ENCODE results near the gene TPH2.
A peak's percentile ranks its signal among the peaks of the same experiment; 100 is the strongest.

The TPH2 gene

DNA sequence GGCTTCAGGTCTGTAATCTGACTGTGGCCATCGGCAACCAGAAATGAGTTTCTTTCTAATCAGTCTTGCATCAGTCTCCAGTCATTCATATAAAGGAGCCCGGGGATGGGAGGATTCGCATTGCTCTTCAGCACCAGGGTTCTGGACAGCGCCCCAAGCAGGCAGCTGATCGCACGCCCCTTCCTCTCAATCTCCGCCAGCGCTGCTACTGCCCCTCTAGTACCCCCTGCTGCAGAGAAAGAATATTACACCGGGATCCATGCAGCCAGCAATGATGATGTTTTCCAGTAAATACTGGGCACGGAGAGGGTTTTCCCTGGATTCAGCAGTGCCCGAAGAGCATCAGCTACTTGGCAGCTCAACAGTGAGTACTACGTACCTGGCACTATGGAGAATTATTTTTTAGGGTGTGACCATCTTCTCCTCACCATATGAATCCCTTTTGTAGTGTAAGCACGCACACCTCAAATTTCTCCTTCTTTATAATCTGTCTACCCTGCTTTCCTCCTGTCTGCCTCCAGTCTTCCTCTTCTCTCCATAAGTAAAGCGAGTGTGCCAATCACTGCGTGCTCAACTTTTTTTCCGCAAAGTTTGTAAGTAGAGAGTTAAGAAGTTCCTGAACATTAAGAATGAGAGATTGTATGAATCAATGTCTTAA lies at the start of gene TPH2:
Gene TPH2 (plus strand): TSS at position 118 of the 658 bp plus-strand sequence. CDS start 142 bp downstream, at position 260.
- no peak within 1 kb of the TSS for H3K27ac Mint-ChIP-seq

DNA sequence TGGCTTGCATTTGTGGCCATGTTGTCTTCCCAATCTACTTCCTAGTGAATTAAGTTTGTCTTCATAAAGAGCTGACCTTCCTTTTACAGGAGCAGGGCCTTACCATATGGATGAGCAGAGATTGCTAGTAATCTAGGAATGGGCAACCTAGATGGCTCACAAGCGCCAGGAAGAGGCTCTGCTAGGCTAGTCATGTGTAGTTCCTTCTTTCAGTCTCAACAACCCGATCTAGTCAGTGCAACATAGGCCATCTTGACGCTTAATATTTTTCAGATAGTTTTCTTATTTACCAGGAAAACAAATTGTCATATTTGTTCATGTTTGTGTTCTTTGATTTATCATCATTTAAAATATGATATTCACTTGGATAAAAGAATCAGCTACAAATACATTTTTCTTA lies 48.2 kb upstream of the TPH2 start:
- Mint-ChIP-seq H3K27me3 (no peaks in the 10 kb centered on the region), H3K36me3 (ENCODE audit: low read depth) (peaks cover 69% of the 10 kb centered on the region), H3K9me3 (no peaks in the 10 kb centered on the region), H3K4me1 (ENCODE audit: low read depth) (peaks cover 12% of the 10 kb centered on the region), H3K4me3 (no peak overlapping the region), H3K27ac (no peak overlapping the region)
- no peak for DNase-seq

More for the DNA sequence above, at the start of gene TPH2:
- Mint-ChIP-seq H3K27me3 (peaks cover 79% of the 10 kb centered on the region), H3K4me3 (no peak within 1 kb of the TSS), H3K9me3 (peaks cover 2% of the 10 kb centered on the region), H3K4me1 (ENCODE audit: low read depth) (peaks cover 13% of the 10 kb centered on the region), H3K36me3 (ENCODE audit: low read depth) (no peaks in the 10 kb centered on the region)
- peak; percentile 51 for DNase-seq

DNA sequence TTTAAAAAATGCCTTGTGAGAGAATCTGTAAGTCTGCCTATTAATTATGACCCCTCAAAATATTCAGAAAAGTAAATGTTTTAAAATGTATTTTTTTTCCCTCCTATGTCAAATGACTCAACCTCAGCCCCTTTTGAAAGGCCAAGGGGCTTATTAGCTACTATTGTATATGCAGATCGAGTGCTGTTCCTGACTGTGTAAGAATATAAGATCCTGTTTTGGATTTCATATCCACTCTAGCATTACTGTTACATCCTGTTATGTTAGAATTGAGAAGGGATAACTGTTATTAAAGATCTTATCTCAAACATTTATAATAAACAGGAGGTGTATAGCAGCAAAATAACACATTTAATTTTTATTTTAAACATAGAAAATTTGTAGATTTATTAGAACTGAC lies 46.6 kb upstream of the TPH2 start:
- DNase-seq = no peak
- H3K4me3 Mint-ChIP-seq = no peak overlapping the region
- no peak overlapping the region for H3K27ac Mint-ChIP-seq
- peaks cover 69% of the 10 kb centered on the region for H3K36me3 Mint-ChIP-seq (ENCODE audit: low read depth)
- H3K9me3 Mint-ChIP-seq = no peaks in the 10 kb centered on the region
- H3K27me3 Mint-ChIP-seq = no peaks in the 10 kb centered on the region
- peaks cover 15% of the 10 kb centered on the region for H3K4me1 Mint-ChIP-seq (ENCODE audit: low read depth)

DNA sequence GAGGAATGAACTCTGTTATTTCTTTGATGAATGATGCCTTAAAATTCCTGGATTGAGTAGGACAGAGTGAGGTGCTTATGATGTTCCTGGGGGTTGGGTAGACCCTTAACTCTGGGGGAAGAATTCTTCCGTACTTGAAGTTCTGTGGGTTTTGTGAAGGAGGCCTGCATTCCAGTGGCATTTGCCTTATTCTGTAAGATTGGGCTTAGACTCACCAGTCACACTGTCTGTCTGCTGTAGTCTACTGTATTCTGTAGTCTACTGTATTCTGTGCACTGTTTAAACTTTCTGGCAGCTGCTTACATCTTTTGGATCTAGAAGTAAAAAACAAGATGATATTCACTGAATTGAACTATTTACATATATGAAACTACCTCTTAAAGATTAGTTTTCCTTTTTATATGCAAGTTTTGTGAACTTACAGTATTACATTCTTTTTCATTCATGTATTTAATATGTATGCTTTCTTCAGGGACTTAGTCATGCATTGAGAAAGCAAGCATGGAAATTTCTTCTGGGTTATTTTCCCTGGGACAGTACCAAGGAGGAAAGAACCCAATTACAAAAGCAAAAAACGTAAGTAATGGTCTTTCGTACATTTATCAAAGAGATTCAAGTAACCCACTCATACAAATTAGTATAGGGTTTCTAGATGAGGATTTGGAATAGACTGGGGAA lies 42.3 kb upstream of the TPH2 start:
- Mint-ChIP-seq H3K36me3 (ENCODE audit: low read depth) (peaks cover 71% of the 10 kb centered on the region), H3K27me3 (no peaks in the 10 kb centered on the region), H3K4me3 (no peak overlapping the region), H3K4me1 (ENCODE audit: low read depth) (peaks cover 8% of the 10 kb centered on the region), H3K9me3 (no peaks in the 10 kb centered on the region), H3K27ac (no peak overlapping the region)
- no peak for DNase-seq

DNA sequence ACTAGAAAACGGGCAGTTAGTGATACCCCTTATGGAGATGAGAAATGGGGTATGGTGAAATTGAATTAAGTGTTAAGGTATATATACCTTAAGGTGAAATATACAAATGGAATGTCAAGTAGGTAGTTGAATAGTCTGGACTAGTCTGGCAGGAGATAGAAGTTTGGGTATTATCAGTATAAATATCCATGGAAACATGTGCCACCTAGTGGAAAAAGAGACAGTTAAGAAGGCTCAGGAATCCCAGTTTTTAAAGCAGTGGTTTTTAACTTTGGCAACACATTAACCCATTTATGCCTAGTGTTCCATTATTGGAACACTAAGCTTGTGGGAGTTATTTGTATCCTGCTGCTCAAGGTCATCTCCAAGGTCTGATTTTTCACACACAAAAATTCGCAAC lies 38.6 kb upstream of the TPH2 start:
- peaks cover 9% of the 10 kb centered on the region for H3K4me1 Mint-ChIP-seq (ENCODE audit: low read depth)
- no peak overlapping the region for H3K27ac Mint-ChIP-seq
- no peaks in the 10 kb centered on the region for H3K9me3 Mint-ChIP-seq
- H3K27me3 Mint-ChIP-seq = no peaks in the 10 kb centered on the region
- H3K4me3 Mint-ChIP-seq = no peak overlapping the region
- no peak for DNase-seq
- H3K36me3 Mint-ChIP-seq (ENCODE audit: low read depth) = peaks cover 86% of the 10 kb centered on the region

DNA sequence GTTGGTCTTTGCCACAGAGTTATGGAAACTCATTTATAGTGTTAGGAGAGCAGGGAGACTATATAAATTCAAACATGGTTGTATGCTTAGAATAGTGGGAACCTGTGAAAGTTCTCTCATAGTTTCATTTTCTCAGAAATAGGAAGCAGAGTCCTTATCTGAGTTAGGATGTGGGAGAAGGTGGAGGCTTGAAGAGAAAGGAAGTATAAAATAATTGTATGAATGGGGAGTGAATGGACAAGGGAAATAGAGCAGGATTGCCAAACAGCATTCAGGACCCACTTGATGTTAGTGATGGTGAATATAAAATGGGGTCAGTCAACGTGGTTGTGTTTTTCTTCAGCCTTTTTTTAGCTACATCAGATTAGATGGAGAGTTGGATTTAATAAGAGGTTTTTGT lies 34.0 kb upstream of the TPH2 start:
- Mint-ChIP-seq H3K4me3 (no peak overlapping the region), H3K9me3 (no peaks in the 10 kb centered on the region), H3K27me3 (no peaks in the 10 kb centered on the region), H3K36me3 (ENCODE audit: low read depth) (peaks cover 96% of the 10 kb centered on the region), H3K27ac (peak overlapping the region; percentile 42), H3K4me1 (ENCODE audit: low read depth) (peaks cover 6% of the 10 kb centered on the region)
- no peak for DNase-seq

DNA sequence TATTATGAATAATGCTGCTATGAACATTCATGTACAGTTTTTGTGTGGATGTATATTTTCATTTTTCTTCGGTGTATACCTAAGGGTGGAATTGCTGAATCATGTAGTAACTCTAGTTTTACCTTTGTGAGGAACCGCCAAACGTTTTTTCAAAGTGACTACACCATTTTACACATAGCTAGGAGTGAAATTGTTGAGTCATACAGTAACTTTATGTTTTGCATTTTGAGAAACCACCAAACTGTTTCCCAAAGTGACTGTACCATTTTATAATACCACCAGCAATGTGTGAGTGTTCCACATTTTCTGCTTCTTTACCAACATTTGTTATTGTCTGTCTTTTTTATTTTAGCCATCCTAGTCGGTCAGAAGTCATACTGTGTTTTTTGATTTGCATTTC lies 3.1 kb upstream of the TPH2 start:
- Mint-ChIP-seq H3K27me3 (peaks cover 53% of the 10 kb centered on the region), H3K27ac (no peak overlapping the region), H3K36me3 (ENCODE audit: low read depth) (no peaks in the 10 kb centered on the region), H3K4me1 (ENCODE audit: low read depth) (peaks cover 13% of the 10 kb centered on the region), H3K4me3 (no peak overlapping the region), H3K9me3 (peaks cover 2% of the 10 kb centered on the region)
- DNase-seq = no peak

DNA sequence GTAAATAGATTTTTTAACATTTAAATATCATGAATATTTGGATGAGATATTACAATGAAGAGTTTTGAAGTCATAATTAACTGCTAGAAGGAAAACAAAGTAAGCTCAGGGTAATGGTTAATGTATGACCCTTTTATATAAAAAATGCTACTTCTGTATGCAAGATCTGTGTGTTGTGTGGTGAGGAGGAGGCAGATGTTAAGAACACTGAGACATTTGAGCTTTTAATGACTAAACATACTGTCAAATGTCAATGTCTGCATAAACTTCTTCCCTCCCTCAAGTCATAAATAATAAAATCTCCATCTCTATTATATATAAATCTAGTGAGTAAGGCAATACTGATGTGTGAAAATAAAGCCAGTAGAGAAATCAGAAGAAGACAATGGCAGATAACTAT lies 1.4 kb downstream of the TPH2 start:
- Mint-ChIP-seq H3K9me3 (peaks cover 2% of the 10 kb centered on the region), H3K27me3 (peaks cover 81% of the 10 kb centered on the region), H3K27ac (no peak overlapping the region), H3K4me1 (ENCODE audit: low read depth) (peaks cover 13% of the 10 kb centered on the region), H3K4me3 (no peak overlapping the region), H3K36me3 (ENCODE audit: low read depth) (no peaks in the 10 kb centered on the region)
- DNase-seq = no peak

DNA sequence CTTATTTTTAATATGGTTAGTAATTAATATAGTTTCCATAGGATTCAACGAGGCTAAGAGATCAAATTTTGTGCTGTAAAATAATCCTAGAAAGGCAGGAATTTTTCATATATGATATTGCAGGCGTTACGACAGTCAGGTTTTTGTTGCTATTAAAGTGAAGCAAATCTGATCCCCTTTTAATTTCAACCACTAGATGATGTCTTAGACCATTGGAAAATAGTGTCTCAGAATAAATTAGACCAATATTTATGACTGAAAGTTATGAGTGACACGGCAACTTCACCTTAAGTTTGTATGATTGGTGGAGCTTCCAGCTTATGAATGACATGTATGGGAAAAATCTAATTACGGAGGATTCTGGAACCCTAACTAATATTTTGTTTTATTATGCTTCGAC lies 2.5 kb downstream of the TPH2 start:
- DNase-seq = no peak
- no peaks in the 10 kb centered on the region for H3K9me3 Mint-ChIP-seq
- peaks cover 5% of the 10 kb centered on the region for H3K4me1 Mint-ChIP-seq (ENCODE audit: low read depth)
- no peak overlapping the region for H3K27ac Mint-ChIP-seq
- H3K36me3 Mint-ChIP-seq (ENCODE audit: low read depth) = no peaks in the 10 kb centered on the region
- peaks cover 86% of the 10 kb centered on the region for H3K27me3 Mint-ChIP-seq
- no peak overlapping the region for H3K4me3 Mint-ChIP-seq

DNA sequence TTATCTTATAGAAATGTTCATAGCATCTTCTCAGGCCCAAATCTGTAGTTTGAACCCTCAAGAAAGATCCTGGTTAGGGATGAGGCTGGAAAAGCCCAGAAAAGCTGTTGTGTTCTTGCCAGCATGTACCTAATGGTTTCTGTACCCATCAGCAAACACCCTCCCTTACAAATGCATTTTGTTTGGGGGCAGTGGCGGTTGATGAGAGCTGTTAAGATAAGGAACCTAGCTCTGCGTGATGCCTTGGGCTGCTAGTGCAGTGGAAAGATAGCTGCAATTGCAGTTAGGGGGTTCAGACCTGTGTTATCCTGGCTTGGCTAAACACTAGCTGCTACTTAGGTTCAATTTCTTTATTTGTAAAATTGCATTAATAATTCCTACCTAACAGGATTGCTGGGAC lies 3.6 kb downstream of the TPH2 start:
- H3K36me3 Mint-ChIP-seq (ENCODE audit: low read depth) = no peaks in the 10 kb centered on the region
- H3K9me3 Mint-ChIP-seq = no peaks in the 10 kb centered on the region
- peaks cover 5% of the 10 kb centered on the region for H3K4me1 Mint-ChIP-seq (ENCODE audit: low read depth)
- no peak overlapping the region for H3K4me3 Mint-ChIP-seq
- no peak overlapping the region for H3K27ac Mint-ChIP-seq
- DNase-seq = no peak
- peaks cover 85% of the 10 kb centered on the region for H3K27me3 Mint-ChIP-seq

DNA sequence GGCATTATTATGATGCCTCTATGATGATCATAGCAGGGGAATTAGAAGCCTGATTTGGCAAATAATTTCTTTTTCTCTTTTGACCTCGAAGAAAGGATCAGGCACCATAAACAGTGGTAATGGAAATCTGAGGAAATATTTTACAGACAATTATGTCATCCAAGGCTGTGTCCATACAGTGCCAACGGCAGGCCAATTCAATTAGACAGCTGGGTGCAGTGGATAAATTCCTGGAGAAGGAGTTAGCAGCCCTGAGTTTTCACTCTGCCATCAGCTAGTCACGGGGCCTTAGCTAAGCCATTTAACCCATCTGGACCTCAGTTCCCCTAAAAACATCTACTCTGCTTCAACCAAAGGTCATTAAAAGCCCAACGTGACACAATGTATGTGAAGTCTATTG lies 4.1 kb downstream of the TPH2 start:
- H3K4me1 Mint-ChIP-seq (ENCODE audit: low read depth) = peaks cover 5% of the 10 kb centered on the region
- H3K36me3 Mint-ChIP-seq (ENCODE audit: low read depth) = no peaks in the 10 kb centered on the region
- H3K27me3 Mint-ChIP-seq = peaks cover 82% of the 10 kb centered on the region
- no peak for DNase-seq
- no peak overlapping the region for H3K27ac Mint-ChIP-seq
- H3K9me3 Mint-ChIP-seq = no peaks in the 10 kb centered on the region
- no peak overlapping the region for H3K4me3 Mint-ChIP-seq

DNA sequence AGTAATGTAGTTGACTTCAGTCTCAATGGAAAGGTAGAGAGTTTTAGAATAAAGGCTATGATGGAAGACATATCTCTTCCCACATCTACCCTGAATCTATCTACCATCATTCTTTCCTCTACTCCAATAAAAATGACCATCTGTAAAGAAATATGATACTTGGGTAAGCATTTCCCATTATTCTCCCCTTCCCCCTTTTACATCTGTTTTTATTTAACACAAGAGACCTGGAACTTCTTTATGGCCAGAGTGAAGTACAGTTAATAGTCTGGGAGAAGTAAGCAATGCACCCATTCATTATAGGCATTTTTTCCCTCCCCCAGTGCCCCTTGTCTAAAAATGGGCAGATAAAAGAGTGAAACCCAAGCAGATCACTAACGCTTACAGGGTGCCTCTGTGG lies 6.5 kb downstream of the TPH2 start:
- no peaks in the 10 kb centered on the region for H3K4me1 Mint-ChIP-seq (ENCODE audit: low read depth)
- H3K4me3 Mint-ChIP-seq = no peak overlapping the region
- no peak for DNase-seq
- peaks cover 65% of the 10 kb centered on the region for H3K27me3 Mint-ChIP-seq
- no peaks in the 10 kb centered on the region for H3K9me3 Mint-ChIP-seq
- H3K27ac Mint-ChIP-seq = no peak overlapping the region
- H3K36me3 Mint-ChIP-seq (ENCODE audit: low read depth) = no peaks in the 10 kb centered on the region

DNA sequence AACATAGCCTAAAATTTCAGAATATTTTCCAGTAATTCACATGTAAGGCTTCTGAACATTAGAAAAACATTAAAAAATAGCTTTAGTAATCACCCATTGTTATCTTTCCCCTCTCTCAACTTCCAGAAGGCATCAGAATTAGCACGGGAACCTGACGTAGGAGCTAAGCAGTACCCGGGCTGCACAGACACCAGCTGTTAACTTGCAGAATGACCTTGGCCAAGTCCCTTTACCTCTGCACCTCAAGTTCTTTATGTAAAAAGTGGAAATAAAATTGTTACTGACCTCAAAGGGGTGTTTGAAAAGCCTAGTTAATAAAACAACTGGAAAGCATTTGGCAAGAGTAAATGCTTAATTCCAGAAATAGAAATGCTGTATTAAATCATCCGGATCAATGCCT lies 7.2 kb downstream of the TPH2 start:
- no peak overlapping the region for H3K27ac Mint-ChIP-seq
- no peak overlapping the region for H3K4me3 Mint-ChIP-seq
- H3K36me3 Mint-ChIP-seq (ENCODE audit: low read depth) = no peaks in the 10 kb centered on the region
- no peaks in the 10 kb centered on the region for H3K4me1 Mint-ChIP-seq (ENCODE audit: low read depth)
- H3K27me3 Mint-ChIP-seq = peaks cover 59% of the 10 kb centered on the region
- H3K9me3 Mint-ChIP-seq = no peaks in the 10 kb centered on the region
- DNase-seq = no peak

DNA sequence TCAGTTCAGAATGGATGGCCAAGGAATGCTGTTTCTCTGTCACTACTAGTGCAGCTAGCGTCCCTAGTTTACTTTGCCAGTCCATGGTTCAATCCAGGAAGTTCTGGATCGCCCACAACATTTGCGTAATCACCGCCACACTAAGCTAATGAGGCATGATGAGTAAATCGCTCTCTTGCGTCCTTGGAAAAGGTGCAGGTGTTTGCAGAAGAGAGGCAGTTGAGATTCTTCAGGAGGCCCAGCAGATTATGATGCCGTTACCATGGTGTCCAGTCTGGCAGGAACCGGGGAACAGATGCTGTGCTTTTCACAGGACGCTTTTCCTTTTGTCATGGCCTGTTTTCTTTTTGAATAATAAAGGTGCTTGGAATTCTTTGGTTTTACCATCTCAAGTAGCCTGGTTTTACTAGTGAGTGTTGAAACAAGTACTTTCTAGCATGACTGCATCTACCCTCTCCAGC lies 9.0 kb downstream of the TPH2 start:
- H3K27ac Mint-ChIP-seq = no peak overlapping the region
- H3K27me3 Mint-ChIP-seq = peaks cover 51% of the 10 kb centered on the region
- no peak for DNase-seq
- no peak overlapping the region for H3K4me3 Mint-ChIP-seq
- H3K9me3 Mint-ChIP-seq = no peaks in the 10 kb centered on the region
- peaks cover 4% of the 10 kb centered on the region for H3K4me1 Mint-ChIP-seq (ENCODE audit: low read depth)
- H3K36me3 Mint-ChIP-seq (ENCODE audit: low read depth) = no peaks in the 10 kb centered on the region

DNA sequence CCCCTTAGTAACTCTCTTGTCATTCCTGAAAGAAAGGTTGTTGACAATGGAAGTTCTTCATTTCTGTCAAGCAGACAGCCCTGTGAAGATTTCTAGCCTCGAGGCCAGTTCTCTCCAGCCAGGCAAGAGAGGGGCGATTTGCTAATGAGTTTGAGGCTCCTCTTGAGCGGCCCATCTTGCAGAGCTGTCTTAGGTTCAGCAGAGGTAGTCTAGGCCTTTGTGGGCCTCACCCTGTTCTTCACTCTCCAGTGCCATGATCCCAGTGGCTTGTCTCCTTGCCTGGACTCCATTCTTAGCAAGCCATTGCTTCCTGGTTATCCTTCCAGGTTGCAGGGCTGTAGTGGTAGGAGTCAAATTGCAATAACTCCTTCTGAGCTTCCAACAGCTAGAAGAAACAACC lies 9.7 kb downstream of the TPH2 start:
- H3K27ac Mint-ChIP-seq = no peak overlapping the region
- H3K36me3 Mint-ChIP-seq (ENCODE audit: low read depth) = no peaks in the 10 kb centered on the region
- peaks cover 51% of the 10 kb centered on the region for H3K27me3 Mint-ChIP-seq
- no peaks in the 10 kb centered on the region for H3K9me3 Mint-ChIP-seq
- H3K4me3 Mint-ChIP-seq = no peak overlapping the region
- H3K4me1 Mint-ChIP-seq (ENCODE audit: low read depth) = peaks cover 4% of the 10 kb centered on the region
- no peak for DNase-seq
